Measurements from ENCODE around the gene LSR. TPM values are rescaled to one million over a fixed set of nuclear protein-coding genes. Genes with fewer than 3 reads are reported as not detected.

The LSR gene
- polyA plus RNA-seq, 1 donor from 2014 or later: not detected

GRCh38 chr19:35216016-35216832 is 32.6 kb upstream of the LSR start:
- Histone ChIP-seq H3K9me3 (ENCODE audit: low read length) (no peaks in the 10 kb centered on the region), H3K27ac (ENCODE audit: low read length) (no peak overlapping the region), H3K79me2 (replicated peaks; ENCODE audit: insufficient read depth, low read length) (no peaks in the 10 kb centered on the region), H3K9me2 (ENCODE audit: insufficient read depth, low read length) (no peaks in the 10 kb centered on the region), H3F3A (ENCODE audit: insufficient read depth, low read length, poor library complexity, severe bottlenecking) (no peaks in the 10 kb centered on the region), H4K20me1 (ENCODE audit: insufficient read depth) (no peaks in the 10 kb centered on the region), H3K27me3 (ENCODE audit: insufficient read depth, low read depth, low read length) (no peaks in the 10 kb centered on the region), H3K36me3 (ENCODE audit: insufficient read depth, low read length) (no peaks in the 10 kb centered on the region), H2AFZ (ENCODE audit: low read depth, low read length) (no peak overlapping the region), H3K9ac (ENCODE audit: low read length) (no peak overlapping the region), H3K4me3 (ENCODE audit: low read length) (no peak overlapping the region), H3K4me2 (ENCODE audit: low read length) (no peak overlapping the region)
- TF ChIP-seq REST (IDR thresholded peaks at IDR 0.05; ENCODE audit: borderline replicate concordance) (no peak), TAF1 (IDR thresholded peaks at IDR 0.05; ENCODE audit: low read depth) (no peak), SMC3 (conservative IDR thresholded peaks at IDR 0.05; ENCODE audit: poor library complexity) (no peak), CTCF (IDR thresholded peaks at IDR 0.05; ENCODE audit: poor library complexity, severe bottlenecking) (no peak)

- H3K36me3 ChIP-seq (ENCODE audit: insufficient read depth, low read length): no peaks in the 10 kb centered on the region
- H3F3A ChIP-seq (ENCODE audit: insufficient read depth, low read length, poor library complexity, severe bottlenecking): no peaks in the 10 kb centered on the region
- no peak overlapping the region for H3K4me2 ChIP-seq (ENCODE audit: low read length)
- H3K27me3 ChIP-seq (ENCODE audit: insufficient read depth, low read depth, low read length): no peaks in the 10 kb centered on the region
- no peaks in the 10 kb centered on the region for H3K9me2 ChIP-seq (ENCODE audit: insufficient read depth, low read length)
- TF ChIP-seq EP300 (conservative IDR thresholded peaks at IDR 0.05; ENCODE audit: poor library complexity, severe bottlenecking): no peak
- H4K20me1 ChIP-seq (ENCODE audit: insufficient read depth): no peaks in the 10 kb centered on the region
- no peak overlapping the region for H3K4me3 ChIP-seq (ENCODE audit: low read length)
- no peaks in the 10 kb centered on the region for H3K79me2 ChIP-seq (replicated peaks; ENCODE audit: insufficient read depth, low read length)
- no peak overlapping the region for H3K27ac ChIP-seq (ENCODE audit: low read length)
- H3K9ac ChIP-seq (ENCODE audit: low read length): no peak overlapping the region
- H3K9me3 ChIP-seq (ENCODE audit: low read length): no peaks in the 10 kb centered on the region
- H2AFZ ChIP-seq (ENCODE audit: low read depth, low read length): no peak overlapping the region
Observed at GRCh38 chr19:35216833-35217648, 31.8 kb upstream of the LSR start.

GRCh38 chr19:35217649-35217990 is 31.2 kb upstream of the LSR start:
- no peaks in the 10 kb centered on the region for H3K9me3 ChIP-seq (ENCODE audit: low read length)
- H3K4me3 ChIP-seq (ENCODE audit: low read length): no peak overlapping the region
- H3K9ac ChIP-seq (ENCODE audit: low read length): no peak overlapping the region
- H3K27ac ChIP-seq (ENCODE audit: low read length): no peak overlapping the region
- no peaks in the 10 kb centered on the region for H3F3A ChIP-seq (ENCODE audit: insufficient read depth, low read length, poor library complexity, severe bottlenecking)
- H3K27me3 ChIP-seq (ENCODE audit: insufficient read depth, low read depth, low read length): no peaks in the 10 kb centered on the region
- no peak overlapping the region for H2AFZ ChIP-seq (ENCODE audit: low read depth, low read length)
- no peaks in the 10 kb centered on the region for H3K79me2 ChIP-seq (replicated peaks; ENCODE audit: insufficient read depth, low read length)
- no peaks in the 10 kb centered on the region for H3K9me2 ChIP-seq (ENCODE audit: insufficient read depth, low read length)
- H3K36me3 ChIP-seq (ENCODE audit: insufficient read depth, low read length): no peaks in the 10 kb centered on the region
- H3K4me2 ChIP-seq (ENCODE audit: low read length): no peak overlapping the region
- H4K20me1 ChIP-seq (ENCODE audit: insufficient read depth): no peaks in the 10 kb centered on the region
- TF ChIP-seq POLR2AphosphoS5 (IDR thresholded peaks at IDR 0.05) (no peak), MXI1 (conservative IDR thresholded peaks at IDR 0.05; ENCODE audit: poor library complexity, severe bottlenecking) (no peak), EZH2 (IDR thresholded peaks at IDR 0.05; ENCODE audit: borderline replicate concordance, insufficient read depth, low read length, poor library complexity, severe bottlenecking) (no peak), EP300 (conservative IDR thresholded peaks at IDR 0.05; ENCODE audit: poor library complexity, severe bottlenecking) (no peak), SMC3 (conservative IDR thresholded peaks at IDR 0.05; ENCODE audit: poor library complexity) (no peak), TAF1 (IDR thresholded peaks at IDR 0.05; ENCODE audit: low read depth) (no peak), RAD21 (conservative IDR thresholded peaks at IDR 0.05) (no peak), CTCF (IDR thresholded peaks at IDR 0.05; ENCODE audit: poor library complexity, severe bottlenecking) (no peak)
